ENCODE results near the gene SMG6. TPM values are rescaled to one million over a fixed set of nuclear protein-coding genes. Genes with fewer than 3 reads are reported as not detected.
A peak's percentile ranks its signal among the peaks of the same experiment; 100 is the strongest.

The SMG6 gene
- total RNA-seq, 1 donor: 42.7 TPM

- Histone ChIP-seq H3K4me1 (ENCODE audit: insufficient read depth, low read length) (peaks cover 17% of the 10 kb centered on the region), H4K20me1 (ENCODE audit: insufficient read depth, low read length) (no peaks in the 10 kb centered on the region), H3K27ac (ENCODE audit: low read depth, low read length) (no peak overlapping the region), H3K36me3 (ENCODE audit: insufficient read depth, low read length) (peaks cover 5% of the 10 kb centered on the region), H3K79me2 (ENCODE audit: insufficient read depth, low read length) (no peaks in the 10 kb centered on the region), H3K4me3 (ENCODE audit: insufficient read depth, low read length) (peak overlapping the region; percentile 67), H3K9me3 (ENCODE audit: low read depth, low read length) (no peaks in the 10 kb centered on the region), H3K4me2 (ENCODE audit: insufficient read depth, low read length) (peak overlapping the region; percentile 74), H3K27me3 (ENCODE audit: insufficient read depth, low read length) (peaks cover 7% of the 10 kb centered on the region), H2AFZ (ENCODE audit: low read length) (no peak overlapping the region)
- TF ChIP-seq, protein P1, sequence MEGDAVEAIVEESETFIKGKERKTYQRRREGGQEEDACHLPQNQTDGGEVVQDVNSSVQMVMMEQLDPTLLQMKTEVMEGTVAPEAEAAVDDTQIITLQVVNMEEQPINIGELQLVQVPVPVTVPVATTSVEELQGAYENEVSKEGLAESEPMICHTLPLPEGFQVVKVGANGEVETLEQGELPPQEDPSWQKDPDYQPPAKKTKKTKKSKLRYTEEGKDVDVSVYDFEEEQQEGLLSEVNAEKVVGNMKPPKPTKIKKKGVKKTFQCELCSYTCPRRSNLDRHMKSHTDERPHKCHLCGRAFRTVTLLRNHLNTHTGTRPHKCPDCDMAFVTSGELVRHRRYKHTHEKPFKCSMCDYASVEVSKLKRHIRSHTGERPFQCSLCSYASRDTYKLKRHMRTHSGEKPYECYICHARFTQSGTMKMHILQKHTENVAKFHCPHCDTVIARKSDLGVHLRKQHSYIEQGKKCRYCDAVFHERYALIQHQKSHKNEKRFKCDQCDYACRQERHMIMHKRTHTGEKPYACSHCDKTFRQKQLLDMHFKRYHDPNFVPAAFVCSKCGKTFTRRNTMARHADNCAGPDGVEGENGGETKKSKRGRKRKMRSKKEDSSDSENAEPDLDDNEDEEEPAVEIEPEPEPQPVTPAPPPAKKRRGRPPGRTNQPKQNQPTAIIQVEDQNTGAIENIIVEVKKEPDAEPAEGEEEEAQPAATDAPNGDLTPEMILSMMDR (IDR thresholded peaks at IDR 0.05; ENCODE audit: extremely low read depth, low read depth, low read length): no peak
- DNase-seq (ENCODE audit: insufficient read length, low spot score, missing footprints): peak; percentile 97
Observed at GRCh38 chr17:2050300-2051060, 253.1 kb downstream of the SMG6 start.

- TF ChIP-seq, protein P1 (IDR thresholded peaks at IDR 0.05; ENCODE audit: extremely low read depth, low read depth, low read length): no peak
- Histone ChIP-seq H3K36me3 (ENCODE audit: insufficient read depth, low read length) (peaks cover 5% of the 10 kb centered on the region), H3K27ac (ENCODE audit: low read depth, low read length) (peak overlapping the region; percentile 88)
Observed at GRCh38 chr17:2049333-2050299, 254.0 kb downstream of the SMG6 start.

GRCh38 chr17:2048805-2049204 lies 254.8 kb downstream of the SMG6 start:
- Histone ChIP-seq H3K79me2 (ENCODE audit: insufficient read depth, low read length) (peaks cover 5% of the 10 kb centered on the region), H3K4me1 (ENCODE audit: insufficient read depth, low read length) (peaks cover 20% of the 10 kb centered on the region), H3K27me3 (ENCODE audit: insufficient read depth, low read length) (peaks cover 7% of the 10 kb centered on the region), H3K4me2 (ENCODE audit: insufficient read depth, low read length) (peak overlapping the region; percentile 100), H3K4me3 (ENCODE audit: insufficient read depth, low read length) (peak overlapping the region; percentile 89), H3K9me3 (ENCODE audit: low read depth, low read length) (no peaks in the 10 kb centered on the region), H4K20me1 (ENCODE audit: insufficient read depth, low read length) (no peaks in the 10 kb centered on the region), H3K27ac (ENCODE audit: low read depth, low read length) (peak overlapping the region; percentile 88), H3K36me3 (ENCODE audit: insufficient read depth, low read length) (peaks cover 5% of the 10 kb centered on the region), H2AFZ (ENCODE audit: low read length) (no peak overlapping the region)
- DNase-seq (ENCODE audit: insufficient read length, low spot score, missing footprints): no peak
- TF ChIP-seq, protein P1 (IDR thresholded peaks at IDR 0.05; ENCODE audit: extremely low read depth, low read depth, low read length): no peak

More at GRCh38 chr17:2049333-2050299, 254.0 kb downstream of the SMG6 start:
- no peaks in the 10 kb centered on the region for H3K9me3 ChIP-seq (ENCODE audit: low read depth, low read length)
- peaks cover 2% of the 10 kb centered on the region for H3K79me2 ChIP-seq (ENCODE audit: insufficient read depth, low read length)
- no peaks in the 10 kb centered on the region for H4K20me1 ChIP-seq (ENCODE audit: insufficient read depth, low read length)
- peaks cover 7% of the 10 kb centered on the region for H3K27me3 ChIP-seq (ENCODE audit: insufficient read depth, low read length)
- peak overlapping the region; percentile 100 for H3K4me2 ChIP-seq (ENCODE audit: insufficient read depth, low read length)
- peak; percentile 99 for DNase-seq (ENCODE audit: insufficient read length, low spot score, missing footprints)
- peak overlapping the region; percentile 70 for H2AFZ ChIP-seq (ENCODE audit: low read length)
- H3K4me3 ChIP-seq (ENCODE audit: insufficient read depth, low read length): peak overlapping the region; percentile 89
- H3K4me1 ChIP-seq (ENCODE audit: insufficient read depth, low read length): peaks cover 16% of the 10 kb centered on the region

Measured in osteoblast (primary cell).